ENCODE measurements around the gene TMED10. TPM values are rescaled to one million over a fixed set of nuclear protein-coding genes. Genes with fewer than 3 reads are reported as not detected.
"Not testable (repeated sequence)": the region's sequence is repeated elsewhere in the genome, so short reads cannot be mapped to it uniquely, and the experiment has no call there.

The TMED10 gene
- polyA plus RNA-seq, 1 donor from 2014 or later: 146 TPM

- no peak overlapping the region for H3K9ac ChIP-seq (ENCODE audit: low read length)
- no peak overlapping the region for H3K4me2 ChIP-seq (ENCODE audit: low read length)
- H3K79me2 ChIP-seq (replicated peaks; ENCODE audit: insufficient read depth, low read length): peaks cover 4% of the 10 kb centered on the region
- no peaks in the 10 kb centered on the region for H3K9me3 ChIP-seq (ENCODE audit: low read length)
- no peaks in the 10 kb centered on the region for H4K20me1 ChIP-seq (ENCODE audit: insufficient read depth)
- H2AFZ ChIP-seq (ENCODE audit: low read depth, low read length): no peak overlapping the region
- no peaks in the 10 kb centered on the region for H3F3A ChIP-seq (ENCODE audit: insufficient read depth, low read length, poor library complexity, severe bottlenecking)
- H3K9me2 ChIP-seq (ENCODE audit: insufficient read depth, low read length): no peaks in the 10 kb centered on the region
- TF ChIP-seq TAF1 (IDR thresholded peaks at IDR 0.05; ENCODE audit: low read depth) (no peak), SMC3 (conservative IDR thresholded peaks at IDR 0.05; ENCODE audit: poor library complexity) (no peak), REST (IDR thresholded peaks at IDR 0.05; ENCODE audit: borderline replicate concordance) (no peak), RAD21 (conservative IDR thresholded peaks at IDR 0.05) (no peak), EZH2 (IDR thresholded peaks at IDR 0.05; ENCODE audit: borderline replicate concordance, insufficient read depth, low read length, poor library complexity, severe bottlenecking) (no peak), MXI1 (conservative IDR thresholded peaks at IDR 0.05; ENCODE audit: poor library complexity, severe bottlenecking) (no peak), EP300 (conservative IDR thresholded peaks at IDR 0.05; ENCODE audit: poor library complexity, severe bottlenecking) (no peak), POLR2AphosphoS5 (IDR thresholded peaks at IDR 0.05) (no peak)
- TF ChIP-seq, protein P1, sequence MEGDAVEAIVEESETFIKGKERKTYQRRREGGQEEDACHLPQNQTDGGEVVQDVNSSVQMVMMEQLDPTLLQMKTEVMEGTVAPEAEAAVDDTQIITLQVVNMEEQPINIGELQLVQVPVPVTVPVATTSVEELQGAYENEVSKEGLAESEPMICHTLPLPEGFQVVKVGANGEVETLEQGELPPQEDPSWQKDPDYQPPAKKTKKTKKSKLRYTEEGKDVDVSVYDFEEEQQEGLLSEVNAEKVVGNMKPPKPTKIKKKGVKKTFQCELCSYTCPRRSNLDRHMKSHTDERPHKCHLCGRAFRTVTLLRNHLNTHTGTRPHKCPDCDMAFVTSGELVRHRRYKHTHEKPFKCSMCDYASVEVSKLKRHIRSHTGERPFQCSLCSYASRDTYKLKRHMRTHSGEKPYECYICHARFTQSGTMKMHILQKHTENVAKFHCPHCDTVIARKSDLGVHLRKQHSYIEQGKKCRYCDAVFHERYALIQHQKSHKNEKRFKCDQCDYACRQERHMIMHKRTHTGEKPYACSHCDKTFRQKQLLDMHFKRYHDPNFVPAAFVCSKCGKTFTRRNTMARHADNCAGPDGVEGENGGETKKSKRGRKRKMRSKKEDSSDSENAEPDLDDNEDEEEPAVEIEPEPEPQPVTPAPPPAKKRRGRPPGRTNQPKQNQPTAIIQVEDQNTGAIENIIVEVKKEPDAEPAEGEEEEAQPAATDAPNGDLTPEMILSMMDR (IDR thresholded peaks at IDR 0.05; ENCODE audit: poor library complexity, severe bottlenecking): no peak
- H3K27ac ChIP-seq (ENCODE audit: low read length): no peak overlapping the region
- no peaks in the 10 kb centered on the region for H3K36me3 ChIP-seq (ENCODE audit: insufficient read depth, low read length)
- H3K4me3 ChIP-seq (ENCODE audit: low read length): no peak overlapping the region
- no peaks in the 10 kb centered on the region for H3K27me3 ChIP-seq (ENCODE audit: insufficient read depth, low read depth, low read length)
Observed at GRCh38 chr14:75153295-75153694, 23.1 kb downstream of the TMED10 start.

GRCh38 chr14:75151851-75152250 lies 24.6 kb downstream of the TMED10 start:
- H3K9me2 ChIP-seq (ENCODE audit: insufficient read depth, low read length): no peaks in the 10 kb centered on the region
- no peak overlapping the region for H3K4me2 ChIP-seq (ENCODE audit: low read length)
- H3K27ac ChIP-seq (ENCODE audit: low read length): no peak overlapping the region
- no peak overlapping the region for H3K9ac ChIP-seq (ENCODE audit: low read length)
- no peak overlapping the region for H3K4me3 ChIP-seq (ENCODE audit: low read length)
- TF ChIP-seq SMC3 (conservative IDR thresholded peaks at IDR 0.05; ENCODE audit: poor library complexity) (no peak), EZH2 (IDR thresholded peaks at IDR 0.05; ENCODE audit: borderline replicate concordance, insufficient read depth, low read length, poor library complexity, severe bottlenecking) (no peak), EP300 (conservative IDR thresholded peaks at IDR 0.05; ENCODE audit: poor library complexity, severe bottlenecking) (no peak), POLR2AphosphoS5 (IDR thresholded peaks at IDR 0.05) (no peak), MXI1 (conservative IDR thresholded peaks at IDR 0.05; ENCODE audit: poor library complexity, severe bottlenecking) (no peak), TAF1 (IDR thresholded peaks at IDR 0.05; ENCODE audit: low read depth) (no peak)
- TF ChIP-seq, protein P1 (IDR thresholded peaks at IDR 0.05; ENCODE audit: poor library complexity, severe bottlenecking): no peak
- no peaks in the 10 kb centered on the region for H3K36me3 ChIP-seq (ENCODE audit: insufficient read depth, low read length)
- H4K20me1 ChIP-seq (ENCODE audit: insufficient read depth): no peaks in the 10 kb centered on the region
- no peak overlapping the region for H2AFZ ChIP-seq (ENCODE audit: low read depth, low read length)
- H3K27me3 ChIP-seq (ENCODE audit: insufficient read depth, low read depth, low read length): no peaks in the 10 kb centered on the region
- no peaks in the 10 kb centered on the region for H3K79me2 ChIP-seq (replicated peaks; ENCODE audit: insufficient read depth, low read length)
- no peaks in the 10 kb centered on the region for H3F3A ChIP-seq (ENCODE audit: insufficient read depth, low read length, poor library complexity, severe bottlenecking)
- H3K9me3 ChIP-seq (ENCODE audit: low read length): no peaks in the 10 kb centered on the region

DNA sequence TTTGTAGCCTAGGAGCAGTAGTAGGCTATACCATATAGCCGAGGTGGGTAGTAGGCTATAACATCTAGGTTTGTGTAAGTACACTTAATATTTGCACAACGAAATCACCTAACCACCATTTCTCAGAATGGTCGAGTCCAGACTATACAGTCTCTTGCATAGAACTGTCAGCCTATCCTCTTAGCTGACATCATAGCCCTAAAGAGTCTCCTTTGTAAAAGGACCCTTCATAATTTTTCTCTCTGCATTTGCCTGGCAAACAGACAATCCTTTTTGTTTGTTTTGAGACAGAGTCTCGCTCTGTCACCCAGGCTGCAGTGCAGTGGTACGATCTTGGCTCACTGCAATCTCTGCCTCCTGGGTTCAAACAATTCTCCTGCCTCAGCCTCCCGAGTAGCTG lies 25.8 kb downstream of the TMED10 start:
- H3K27me3 ChIP-seq (ENCODE audit: insufficient read depth, low read depth, low read length); H2AFZ ChIP-seq (ENCODE audit: low read depth, low read length); H3K9ac ChIP-seq (ENCODE audit: low read length); H3K4me3 ChIP-seq (ENCODE audit: low read length); H3K4me2 ChIP-seq (ENCODE audit: low read length); H4K20me1 ChIP-seq (ENCODE audit: insufficient read depth); H3K79me2 ChIP-seq (replicated peaks; ENCODE audit: insufficient read depth, low read length); H3K36me3 ChIP-seq (ENCODE audit: insufficient read depth, low read length); H3K9me2 ChIP-seq (ENCODE audit: insufficient read depth, low read length); H3K27ac ChIP-seq (ENCODE audit: low read length); H3K9me3 ChIP-seq (ENCODE audit: low read length); H3F3A ChIP-seq (ENCODE audit: insufficient read depth, low read length, poor library complexity, severe bottlenecking): not testable (repeated sequence)
